ENCODE results near the gene CAPN3.

The CAPN3 gene

DNA sequence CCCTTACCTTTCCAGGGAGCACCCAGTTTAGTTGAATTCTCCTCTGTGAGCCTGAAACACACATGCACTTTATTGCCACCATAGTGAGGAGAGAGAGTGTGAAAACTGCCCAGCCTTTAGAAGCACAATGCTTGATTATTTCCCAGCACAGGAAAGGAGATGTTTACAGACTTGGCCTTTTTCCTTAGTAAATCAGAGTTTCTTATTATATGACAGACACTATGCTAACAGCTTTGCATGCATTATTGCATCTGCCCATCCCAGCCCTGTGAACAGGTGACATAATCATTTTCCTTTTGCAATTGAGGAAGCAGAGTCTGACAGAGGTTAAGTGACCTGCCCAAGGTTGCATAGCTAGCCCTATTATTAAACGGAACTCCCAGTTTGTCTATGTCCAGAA is 36.5 kb downstream of the CAPN3 start:
- intact Hi-C loops (cut with DNase I; ENCODE audit: low total_unique reads) = no loop called here
- Histone ChIP-seq H3K4me1 (no peaks in the 10 kb centered on the region), H3K9me3 (no peaks in the 10 kb centered on the region), H3K27me3 (no peaks in the 10 kb centered on the region), H3K4me3 (no peak overlapping the region), H3K36me3 (peaks cover 3 to 18% (median 4%) of the 10 kb centered on the region in 3 donors), H3K27ac (no peak overlapping the region)
- DNase-seq = no peak
- TF ChIP-seq, protein P1, sequence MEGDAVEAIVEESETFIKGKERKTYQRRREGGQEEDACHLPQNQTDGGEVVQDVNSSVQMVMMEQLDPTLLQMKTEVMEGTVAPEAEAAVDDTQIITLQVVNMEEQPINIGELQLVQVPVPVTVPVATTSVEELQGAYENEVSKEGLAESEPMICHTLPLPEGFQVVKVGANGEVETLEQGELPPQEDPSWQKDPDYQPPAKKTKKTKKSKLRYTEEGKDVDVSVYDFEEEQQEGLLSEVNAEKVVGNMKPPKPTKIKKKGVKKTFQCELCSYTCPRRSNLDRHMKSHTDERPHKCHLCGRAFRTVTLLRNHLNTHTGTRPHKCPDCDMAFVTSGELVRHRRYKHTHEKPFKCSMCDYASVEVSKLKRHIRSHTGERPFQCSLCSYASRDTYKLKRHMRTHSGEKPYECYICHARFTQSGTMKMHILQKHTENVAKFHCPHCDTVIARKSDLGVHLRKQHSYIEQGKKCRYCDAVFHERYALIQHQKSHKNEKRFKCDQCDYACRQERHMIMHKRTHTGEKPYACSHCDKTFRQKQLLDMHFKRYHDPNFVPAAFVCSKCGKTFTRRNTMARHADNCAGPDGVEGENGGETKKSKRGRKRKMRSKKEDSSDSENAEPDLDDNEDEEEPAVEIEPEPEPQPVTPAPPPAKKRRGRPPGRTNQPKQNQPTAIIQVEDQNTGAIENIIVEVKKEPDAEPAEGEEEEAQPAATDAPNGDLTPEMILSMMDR (IDR thresholded peaks at IDR 0.05) = no peak

DNA sequence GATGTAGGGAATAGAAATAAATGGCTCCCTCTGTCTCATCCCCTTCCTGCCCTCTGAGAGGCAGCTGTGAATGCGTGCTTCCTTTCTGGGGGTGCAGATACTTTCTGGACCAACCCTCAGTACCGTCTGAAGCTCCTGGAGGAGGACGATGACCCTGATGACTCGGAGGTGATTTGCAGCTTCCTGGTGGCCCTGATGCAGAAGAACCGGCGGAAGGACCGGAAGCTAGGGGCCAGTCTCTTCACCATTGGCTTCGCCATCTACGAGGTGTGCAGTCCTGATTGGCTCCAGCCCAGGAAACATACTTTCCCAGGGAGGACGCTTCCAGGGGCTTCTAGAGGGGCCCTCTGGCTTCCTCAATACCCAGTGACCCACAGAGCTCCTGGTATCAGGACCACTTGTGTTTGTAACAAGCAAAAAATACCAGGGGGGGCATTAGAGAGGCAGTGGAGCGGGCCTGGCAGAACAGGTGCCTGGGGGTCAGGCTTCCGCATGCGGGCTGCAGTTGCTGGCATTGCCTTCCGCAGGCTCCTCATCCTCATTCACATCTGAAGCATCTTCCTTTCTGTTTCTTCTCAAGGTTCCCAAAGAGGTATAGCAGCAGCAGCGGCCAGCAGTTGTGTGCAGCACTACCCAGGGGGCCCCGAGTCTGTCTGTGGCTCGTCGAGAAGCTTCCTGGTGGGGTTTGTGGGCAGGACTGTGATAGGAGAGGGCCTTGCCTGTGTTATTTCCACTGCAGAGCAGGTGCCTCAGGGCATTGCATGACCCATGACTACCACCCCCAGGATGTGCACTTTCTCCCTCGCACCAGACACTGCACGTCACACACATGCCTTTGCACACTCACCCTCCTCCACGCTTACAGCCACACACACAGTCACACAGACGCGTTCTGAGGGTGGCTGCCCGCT is 42.5 kb downstream of the CAPN3 start:
- Histone ChIP-seq H3K27me3 (no peaks in the 10 kb centered on the region), H3K4me1 (no peaks in the 10 kb centered on the region), H3K9me3 (no peaks in the 10 kb centered on the region), H3K27ac (no peak overlapping the region), H3K4me3 (no peak overlapping the region), H3K36me3 (peaks cover 3 to 61% (median 20%) of the 10 kb centered on the region in 3 donors)
- no peak for DNase-seq
- intact Hi-C loops (cut with DNase I; ENCODE audit: low total_unique reads) = no loop called here
- TF ChIP-seq, protein P1 (IDR thresholded peaks at IDR 0.05) = no peak

DNA sequence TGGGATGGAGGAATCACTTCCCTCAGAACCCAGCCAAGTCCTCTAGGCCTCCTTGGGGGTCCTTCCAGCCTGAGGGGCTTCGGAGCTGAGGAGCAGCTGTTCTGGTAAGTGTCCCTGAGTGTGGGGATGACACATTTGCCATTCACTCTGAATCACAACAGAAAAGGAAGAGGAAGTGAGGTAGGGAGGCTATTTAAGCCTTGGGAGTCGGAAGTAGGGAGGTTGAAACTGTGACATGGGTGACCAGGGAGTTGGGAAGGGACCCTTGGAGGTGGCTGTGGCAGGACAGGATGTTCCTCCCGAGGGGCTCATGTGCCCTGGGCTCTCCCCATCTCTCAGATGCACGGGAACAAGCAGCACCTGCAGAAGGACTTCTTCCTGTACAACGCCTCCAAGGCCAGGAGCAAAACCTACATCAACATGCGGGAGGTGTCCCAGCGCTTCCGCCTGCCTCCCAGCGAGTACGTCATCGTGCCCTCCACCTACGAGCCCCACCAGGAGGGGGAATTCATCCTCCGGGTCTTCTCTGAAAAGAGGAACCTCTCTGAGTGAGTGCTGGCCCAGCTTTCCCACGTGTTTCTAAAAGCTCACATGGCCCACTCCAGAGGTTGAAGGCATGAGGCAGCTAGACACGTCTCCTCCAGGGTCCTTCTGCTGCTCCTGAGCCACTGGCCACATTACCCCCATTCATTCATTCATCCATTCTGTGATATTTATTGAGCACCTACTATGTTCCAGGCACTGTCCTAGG is 43.3 kb downstream of the CAPN3 start:
- no peak for DNase-seq
- no peaks in the 10 kb centered on the region for H3K4me1 ChIP-seq
- peaks cover 3 to 69% (median 20%) of the 10 kb centered on the region in 3 donors for H3K36me3 ChIP-seq
- TF ChIP-seq, protein P1 (IDR thresholded peaks at IDR 0.05) = no peak
- H3K27me3 ChIP-seq = no peaks in the 10 kb centered on the region
- intact Hi-C loops (cut with DNase I; ENCODE audit: low total_unique reads) = no loop called here
- H3K9me3 ChIP-seq = no peaks in the 10 kb centered on the region
- no peak overlapping the region for H3K4me3 ChIP-seq
- H3K27ac ChIP-seq = no peak overlapping the region

DNA sequence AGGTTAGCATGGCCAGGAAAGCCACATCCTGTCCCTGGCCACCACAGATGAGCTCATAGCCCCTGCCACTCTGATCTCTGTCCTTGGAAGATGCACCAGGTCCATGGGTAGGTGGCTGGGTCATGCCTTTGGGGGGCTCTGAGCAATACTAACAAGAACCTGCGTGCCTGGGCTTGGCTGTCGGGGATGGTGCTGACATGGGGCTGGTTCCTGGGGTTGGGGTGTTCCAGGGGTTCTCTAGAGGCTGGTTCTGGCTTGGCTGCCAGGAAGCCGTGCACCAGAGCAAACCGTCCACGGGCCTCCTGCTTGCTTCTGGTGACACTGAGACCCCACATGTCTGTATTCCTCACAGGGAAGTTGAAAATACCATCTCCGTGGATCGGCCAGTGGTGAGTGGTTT is 44.1 kb downstream of the CAPN3 start:
- no peak overlapping the region for H3K4me3 ChIP-seq
- intact Hi-C loops (cut with DNase I; ENCODE audit: low total_unique reads) = no loop called here
- H3K27me3 ChIP-seq = no peaks in the 10 kb centered on the region
- no peak for DNase-seq
- H3K27ac ChIP-seq = no peak overlapping the region
- no peaks in the 10 kb centered on the region for H3K9me3 ChIP-seq
- H3K36me3 ChIP-seq = peaks cover 3 to 77% (median 20%) of the 10 kb centered on the region in 3 donors
- TF ChIP-seq, protein P1 (IDR thresholded peaks at IDR 0.05) = no peak
- no peaks in the 10 kb centered on the region for H3K4me1 ChIP-seq

DNA sequence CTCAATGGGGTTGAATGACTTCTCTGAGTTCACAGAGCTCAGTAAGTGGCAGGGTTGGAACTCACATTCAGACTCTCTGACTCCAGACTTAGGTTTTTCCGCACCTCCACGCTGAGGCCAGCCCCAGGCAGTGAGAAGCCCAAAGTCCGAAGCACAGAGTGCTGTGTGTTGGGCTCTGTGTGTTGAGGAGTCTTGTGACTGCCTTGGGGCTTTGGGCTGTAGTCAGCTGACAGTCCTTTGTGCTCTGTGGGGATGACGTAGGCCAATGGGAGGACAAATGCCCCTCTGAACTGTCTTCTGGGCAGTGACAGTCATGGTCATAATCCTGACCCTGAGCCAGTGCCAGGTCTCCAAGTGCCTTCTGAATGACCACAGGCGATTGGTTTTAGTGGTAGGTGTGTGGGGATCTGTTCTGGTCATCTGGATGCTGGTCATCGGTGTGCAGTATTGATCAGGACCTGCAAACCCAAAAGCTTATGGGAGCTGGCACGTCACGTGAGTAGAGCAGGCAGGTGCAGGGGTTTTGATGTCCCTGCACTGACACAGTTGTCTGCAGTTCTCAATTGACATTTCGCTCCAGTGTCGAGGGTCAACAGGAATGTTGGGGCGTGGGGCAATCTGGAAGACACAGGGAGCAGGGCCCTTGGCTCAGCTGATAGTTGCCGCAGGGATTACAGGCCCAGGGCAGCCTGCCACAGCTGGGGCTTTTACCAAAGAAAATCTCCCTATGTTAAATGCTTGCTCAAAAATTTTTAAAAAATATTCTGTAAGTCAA is 45.3 kb downstream of the CAPN3 start:
- H3K27ac ChIP-seq = no peak overlapping the region
- intact Hi-C loops (cut with DNase I; ENCODE audit: low total_unique reads) = no loop called here
- H3K4me3 ChIP-seq = no peak overlapping the region
- H3K36me3 ChIP-seq = peaks cover 0 to 81% (median 16%) of the 10 kb centered on the region in 3 donors
- H3K4me1 ChIP-seq = no peaks in the 10 kb centered on the region
- no peaks in the 10 kb centered on the region for H3K9me3 ChIP-seq
- no peak for DNase-seq
- no peaks in the 10 kb centered on the region for H3K27me3 ChIP-seq
- TF ChIP-seq, protein P1 (IDR thresholded peaks at IDR 0.05) = no peak

Measured in tibial artery (tissue), 4 donors.